ENCODE results near the gene RASA4.
"Not testable (repeated sequence)": the region's sequence is repeated elsewhere in the genome, so short reads cannot be mapped to it uniquely, and the experiment has no call there.

GRCh38 chr7:102589857-102590256, 26.7 kb downstream of the RASA4 start:
- TF ChIP-seq CTCF (IDR thresholded peaks at IDR 0.05; ENCODE audit: low read depth, low read length, poor library complexity, severe bottlenecking); EZH2phosphoT487 (IDR thresholded peaks at IDR 0.05; ENCODE audit: borderline replicate concordance, low read length): not testable (repeated sequence)

Data from DOHH2 (cell line).